Measurements from ENCODE around the gene RBKS. TPM values are rescaled to one million over a fixed set of nuclear protein-coding genes. Genes with fewer than 3 reads are reported as not detected.

RBKS gene
- total RNA-seq, 1 experiment from 2014 or later, result 1.7 TPM

DNA sequence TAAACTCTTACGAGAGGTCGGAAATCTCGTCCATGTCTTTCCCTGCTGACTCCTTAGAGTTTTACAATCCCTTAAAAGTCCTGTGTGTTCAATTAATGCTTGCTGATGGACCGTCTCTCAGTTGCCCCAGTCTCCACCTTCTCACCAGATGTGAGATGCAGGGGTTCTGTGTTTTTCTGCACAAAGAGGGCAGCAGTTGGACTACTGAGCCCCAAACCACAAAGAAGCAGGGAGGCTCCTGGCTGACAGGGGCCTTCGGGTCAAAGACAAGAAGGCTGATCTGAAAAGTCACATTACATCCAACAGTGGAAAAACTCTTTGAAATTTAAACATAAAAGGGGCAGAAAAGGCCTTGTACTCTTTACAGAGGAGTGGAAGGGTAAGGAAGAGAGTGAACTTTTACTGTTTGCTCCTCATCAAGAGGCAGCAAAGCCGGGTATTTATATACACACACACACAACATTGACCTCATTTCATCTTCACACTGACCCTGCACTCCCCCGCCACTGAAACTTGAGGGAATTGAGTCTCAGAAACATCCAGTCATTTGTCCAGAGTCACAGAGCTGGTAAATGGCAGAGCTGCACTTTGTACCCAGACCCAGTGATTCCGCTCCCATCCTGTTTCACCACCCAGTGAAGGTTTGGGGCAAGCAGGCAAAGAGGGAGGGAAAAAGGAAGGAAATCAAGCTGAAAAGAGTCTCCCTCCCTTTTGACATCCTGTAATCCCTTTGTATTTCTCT, 94.9 kb downstream of the RBKS start:
- Mint-ChIP-seq H3K27ac (no peak overlapping the region), H3K4me1 (no peaks in the 10 kb centered on the region), H3K27me3 (ENCODE audit: low read depth) (peaks cover 4% of the 10 kb centered on the region; the same call in 1 of the 2 replicates), H3K36me3 (no peaks in the 10 kb centered on the region), H3K4me3 (no peak overlapping the region), H3K9me3 (peaks cover 3% of the 10 kb centered on the region)
- POLR2A ChIA-PET, result no interaction called here
- DNase-seq (ENCODE audit: low spot score), result no peak
- CTCF ChIA-PET, result interaction anchor here (0.6 to 0.8 kb wide), 2 partner anchors 61 to 72 kb away, joined by 3 read pairs; no protein-coding TSS in a partner anchor
- no peak for ATAC-seq
- TF ChIP-seq PRDM15 (CRISPR knock-in tag; IDR thresholded peaks at IDR 0.05), result no peak
- TF ChIP-seq, protein P1, sequence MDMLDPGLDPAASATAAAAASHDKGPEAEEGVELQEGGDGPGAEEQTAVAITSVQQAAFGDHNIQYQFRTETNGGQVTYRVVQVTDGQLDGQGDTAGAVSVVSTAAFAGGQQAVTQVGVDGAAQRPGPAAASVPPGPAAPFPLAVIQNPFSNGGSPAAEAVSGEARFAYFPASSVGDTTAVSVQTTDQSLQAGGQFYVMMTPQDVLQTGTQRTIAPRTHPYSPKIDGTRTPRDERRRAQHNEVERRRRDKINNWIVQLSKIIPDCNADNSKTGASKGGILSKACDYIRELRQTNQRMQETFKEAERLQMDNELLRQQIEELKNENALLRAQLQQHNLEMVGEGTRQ (CRISPR knock-in tag; IDR thresholded peaks at IDR 0.05), result no peak
- no peak for TF ChIP-seq ZNF532 (CRISPR knock-in tag; IDR thresholded peaks at IDR 0.05; ENCODE audit: borderline replicate concordance)
- no peak for TF ChIP-seq JUN (CRISPR knock-in tag; IDR thresholded peaks at IDR 0.05)
- TF ChIP-seq, protein P2, sequence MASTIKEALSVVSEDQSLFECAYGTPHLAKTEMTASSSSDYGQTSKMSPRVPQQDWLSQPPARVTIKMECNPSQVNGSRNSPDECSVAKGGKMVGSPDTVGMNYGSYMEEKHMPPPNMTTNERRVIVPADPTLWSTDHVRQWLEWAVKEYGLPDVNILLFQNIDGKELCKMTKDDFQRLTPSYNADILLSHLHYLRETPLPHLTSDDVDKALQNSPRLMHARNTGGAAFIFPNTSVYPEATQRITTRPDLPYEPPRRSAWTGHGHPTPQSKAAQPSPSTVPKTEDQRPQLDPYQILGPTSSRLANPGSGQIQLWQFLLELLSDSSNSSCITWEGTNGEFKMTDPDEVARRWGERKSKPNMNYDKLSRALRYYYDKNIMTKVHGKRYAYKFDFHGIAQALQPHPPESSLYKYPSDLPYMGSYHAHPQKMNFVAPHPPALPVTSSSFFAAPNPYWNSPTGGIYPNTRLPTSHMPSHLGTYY (CRISPR knock-in tag; IDR thresholded peaks at IDR 0.05), result no peak
- TF ChIP-seq CREM (CRISPR knock-in tag; IDR thresholded peaks at IDR 0.05), result no peak
- no peak for TF ChIP-seq ATF6 (CRISPR knock-in tag; IDR thresholded peaks at IDR 0.05)
- no peak for TF ChIP-seq NR3C1 (CRISPR knock-in tag; conservative IDR thresholded peaks at IDR 0.05; ENCODE audit: low read depth)

DNA sequence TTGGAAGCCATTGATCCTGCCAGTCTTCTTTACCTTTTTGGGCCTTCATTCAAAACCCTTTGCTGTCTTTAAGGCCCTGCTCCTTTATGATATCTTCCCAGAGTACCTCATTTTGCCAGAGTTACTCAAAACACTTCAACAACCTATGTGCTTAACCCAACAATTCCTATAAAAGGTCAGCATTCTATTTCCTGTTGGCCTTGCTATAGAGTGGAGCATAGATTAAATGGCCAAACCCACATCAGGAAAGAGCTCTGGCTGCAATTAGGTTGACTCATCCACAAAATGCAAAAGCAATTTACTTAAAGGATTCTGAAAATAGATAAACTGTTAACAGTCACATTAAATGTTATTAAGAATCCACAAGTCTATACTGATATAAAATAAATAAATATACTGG, 97.4 kb downstream of the RBKS start:
- Mint-ChIP-seq H3K4me3 (no peak overlapping the region), H3K27ac (no peak overlapping the region), H3K4me1 (no peaks in the 10 kb centered on the region), H3K9me3 (peaks cover 10% of the 10 kb centered on the region), H3K36me3 (no peaks in the 10 kb centered on the region), H3K27me3 (ENCODE audit: low read depth) (no peaks in the 10 kb centered on the region; the same call in 1 of the 2 replicates)
- ChIA-PET CTCF (no interaction called here), POLR2A (no interaction called here)
- DNase-seq (ENCODE audit: low spot score) (no peak), ATAC-seq (no peak)
- no peak for TF ChIP-seq JAZF1 (CRISPR knock-in tag; IDR thresholded peaks at IDR 0.05)
- TF ChIP-seq, protein P3, sequence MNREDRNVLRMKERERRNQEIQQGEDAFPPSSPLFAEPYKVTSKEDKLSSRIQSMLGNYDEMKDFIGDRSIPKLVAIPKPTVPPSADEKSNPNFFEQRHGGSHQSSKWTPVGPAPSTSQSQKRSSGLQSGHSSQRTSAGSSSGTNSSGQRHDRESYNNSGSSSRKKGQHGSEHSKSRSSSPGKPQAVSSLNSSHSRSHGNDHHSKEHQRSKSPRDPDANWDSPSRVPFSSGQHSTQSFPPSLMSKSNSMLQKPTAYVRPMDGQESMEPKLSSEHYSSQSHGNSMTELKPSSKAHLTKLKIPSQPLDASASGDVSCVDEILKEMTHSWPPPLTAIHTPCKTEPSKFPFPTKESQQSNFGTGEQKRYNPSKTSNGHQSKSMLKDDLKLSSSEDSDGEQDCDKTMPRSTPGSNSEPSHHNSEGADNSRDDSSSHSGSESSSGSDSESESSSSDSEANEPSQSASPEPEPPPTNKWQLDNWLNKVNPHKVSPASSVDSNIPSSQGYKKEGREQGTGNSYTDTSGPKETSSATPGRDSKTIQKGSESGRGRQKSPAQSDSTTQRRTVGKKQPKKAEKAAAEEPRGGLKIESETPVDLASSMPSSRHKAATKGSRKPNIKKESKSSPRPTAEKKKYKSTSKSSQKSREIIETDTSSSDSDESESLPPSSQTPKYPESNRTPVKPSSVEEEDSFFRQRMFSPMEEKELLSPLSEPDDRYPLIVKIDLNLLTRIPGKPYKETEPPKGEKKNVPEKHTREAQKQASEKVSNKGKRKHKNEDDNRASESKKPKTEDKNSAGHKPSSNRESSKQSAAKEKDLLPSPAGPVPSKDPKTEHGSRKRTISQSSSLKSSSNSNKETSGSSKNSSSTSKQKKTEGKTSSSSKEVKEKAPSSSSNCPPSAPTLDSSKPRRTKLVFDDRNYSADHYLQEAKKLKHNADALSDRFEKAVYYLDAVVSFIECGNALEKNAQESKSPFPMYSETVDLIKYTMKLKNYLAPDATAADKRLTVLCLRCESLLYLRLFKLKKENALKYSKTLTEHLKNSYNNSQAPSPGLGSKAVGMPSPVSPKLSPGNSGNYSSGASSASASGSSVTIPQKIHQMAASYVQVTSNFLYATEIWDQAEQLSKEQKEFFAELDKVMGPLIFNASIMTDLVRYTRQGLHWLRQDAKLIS (CRISPR knock-in tag; IDR thresholded peaks at IDR 0.05; ENCODE audit: borderline replicate concordance), result no peak
- TF ChIP-seq NFE2L1 (CRISPR knock-in tag; IDR thresholded peaks at IDR 0.05), result no peak
- TF ChIP-seq GRHL2 (CRISPR knock-in tag; IDR thresholded peaks at IDR 0.05; ENCODE audit: insufficient replicate concordance, severe bottlenecking), result no peak
- no peak for TF ChIP-seq ZNF317 (CRISPR knock-in tag; IDR thresholded peaks at IDR 0.05; ENCODE audit: borderline replicate concordance, low read depth)
- TF ChIP-seq ELF4 (CRISPR knock-in tag; IDR thresholded peaks at IDR 0.05; ENCODE audit: low read depth), result no peak
- TF ChIP-seq ZNF396 (CRISPR knock-in tag; IDR thresholded peaks at IDR 0.05; ENCODE audit: borderline replicate concordance), result no peak
- no peak for TF ChIP-seq ZBTB21 (CRISPR knock-in tag; IDR thresholded peaks at IDR 0.05; ENCODE audit: borderline replicate concordance)

All from WTC11 (cell line).